Tibial nerve (tissue), 4 donors: Measurements from ENCODE around the gene GPHA2. TPM values are rescaled to one million over a fixed set of nuclear protein-coding genes. Genes with fewer than 3 reads are reported as not detected.

ENCODE experiments used
- DNase-seq, 2 donors: peaks; one replicate each; pipeline ENCODE4 v3.0.0-alpha.2; 2019; ENCODE audit warnings: low spot score in 2 of 2
- H3K27ac ChIP-seq, 4 donors: fragments of 200-600 bp; sonication (generic) in 3 of 4; one replicate each; pipeline ENCODE4 v1.5.1; 2017 to 2019; ENCODE audit warnings: mild to moderate bottlenecking in 1 of 4
- H3K27me3 ChIP-seq, 2 donors: fragments of 200-600 bp; sonication (generic) in 1 of 2; one replicate each; pipeline versions ENCODE4 v1.5.1 to v1.6.0; 2017 to 2019
- H3K36me3 ChIP-seq, 3 donors: fragments of 200-600 bp; sonication (generic); one replicate each; pipeline ENCODE4 v1.5.1; 2018 to 2019
- H3K4me1 ChIP-seq, 4 donors: fragments of 200-600 bp; sonication (generic) in 3 of 4; one replicate each; pipeline ENCODE4 v1.5.1; 2017 to 2019
- H3K4me3 ChIP-seq, 4 donors: fragments of 200-600 bp; sonication (generic) in 3 of 4; one replicate each; pipeline ENCODE4 v1.5.1; 2017 to 2019; ENCODE audit warnings: mild to moderate bottlenecking in 1 of 4, moderate library complexity in 1 of 4
- H3K9me3 ChIP-seq, 4 donors: fragments of 200-600 bp; sonication (generic) in 3 of 4; one replicate each; pipeline ENCODE4 v1.5.1; 2017 to 2019
- EP300 ChIP-seq, 2 donors: sonication (generic); formaldehyde crosslinking; IDR thresholded peaks; one replicate each; pipeline ENCODE4 v1.6.1; 2017; ENCODE audit warnings: antibody characterized with exemption in 2 of 2, mild to moderate bottlenecking in 1 of 2
- POLR2A ChIP-seq, 2 donors: fragments of 450-650 bp; IDR thresholded peaks; one replicate each; pipeline ENCODE4 v1.6.1; 2017; ENCODE audit warnings: antibody characterized with exemption in 2 of 2, mild to moderate bottlenecking in 2 of 2, moderate library complexity in 2 of 2
- WGBS, 2 donors: methylation state at CpG; one replicate each; pipeline ENCODE4 v1.1.5; 2018; 5-methylcytosine and 5-hydroxymethylcytosine counted together
- total RNA-seq, 4 donors: library from RNA; depleted of rRNA; stranded (reverse); fragments of >200 nt; gene quantifications; one replicate each; pipeline ENCODE4 v1.1.0, GENCODE V29; 2016
- TF ChIP-seq, protein P1 (sequence below), 5 experiments: fragments of 200-600 bp in 3 of 5; fragments of 450-650 bp in 2 of 5; sonication (generic) in 3 of 5; IDR thresholded peaks; one replicate each; pipeline ENCODE4 v1.5.1; 2016 to 2019; ENCODE audit warnings: antibody characterized with exemption in 5 of 5, mild to moderate bottlenecking in 3 of 5, moderate library complexity in 2 of 5

Gene GPHA2
- total RNA-seq, 4 donors from 2014 or later, result not detected

DNA sequence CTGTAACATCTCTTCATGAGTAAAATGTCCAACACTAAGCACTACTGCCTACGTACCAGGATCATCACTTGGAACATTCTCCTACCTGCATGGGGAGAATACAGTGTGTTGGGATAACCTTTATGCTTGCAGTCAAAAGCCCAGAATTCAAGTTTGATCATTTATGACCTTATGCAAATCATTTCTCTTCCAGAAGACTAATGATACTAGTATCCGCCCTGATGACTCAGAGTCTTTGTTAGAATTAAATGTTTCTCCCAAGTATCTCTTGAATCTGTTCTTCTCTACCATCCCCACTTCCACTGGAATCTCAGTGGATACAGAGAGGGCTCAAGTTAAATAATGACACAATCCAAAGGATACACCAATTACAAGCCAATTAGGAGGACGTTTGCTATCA is 23.8 kb upstream of the GPHA2 start:
- H3K27me3 ChIP-seq, result no peaks in the 10 kb centered on the region
- WGBS, 2 donors, result 63 to 69% methylated on average over 3 of the region's 3 CpGs
- H3K4me3 ChIP-seq, result no peak overlapping the region
- no peaks in the 10 kb centered on the region for H3K9me3 ChIP-seq
- H3K36me3 ChIP-seq, result no peaks in the 10 kb centered on the region
- H3K4me1 ChIP-seq, result no peaks in the 10 kb centered on the region
- no peak overlapping the region for H3K27ac ChIP-seq
- DNase-seq, result no peak
- TF ChIP-seq POLR2A (IDR thresholded peaks at IDR 0.05) (no peak), EP300 (IDR thresholded peaks at IDR 0.05) (no peak)
- TF ChIP-seq, protein P1, sequence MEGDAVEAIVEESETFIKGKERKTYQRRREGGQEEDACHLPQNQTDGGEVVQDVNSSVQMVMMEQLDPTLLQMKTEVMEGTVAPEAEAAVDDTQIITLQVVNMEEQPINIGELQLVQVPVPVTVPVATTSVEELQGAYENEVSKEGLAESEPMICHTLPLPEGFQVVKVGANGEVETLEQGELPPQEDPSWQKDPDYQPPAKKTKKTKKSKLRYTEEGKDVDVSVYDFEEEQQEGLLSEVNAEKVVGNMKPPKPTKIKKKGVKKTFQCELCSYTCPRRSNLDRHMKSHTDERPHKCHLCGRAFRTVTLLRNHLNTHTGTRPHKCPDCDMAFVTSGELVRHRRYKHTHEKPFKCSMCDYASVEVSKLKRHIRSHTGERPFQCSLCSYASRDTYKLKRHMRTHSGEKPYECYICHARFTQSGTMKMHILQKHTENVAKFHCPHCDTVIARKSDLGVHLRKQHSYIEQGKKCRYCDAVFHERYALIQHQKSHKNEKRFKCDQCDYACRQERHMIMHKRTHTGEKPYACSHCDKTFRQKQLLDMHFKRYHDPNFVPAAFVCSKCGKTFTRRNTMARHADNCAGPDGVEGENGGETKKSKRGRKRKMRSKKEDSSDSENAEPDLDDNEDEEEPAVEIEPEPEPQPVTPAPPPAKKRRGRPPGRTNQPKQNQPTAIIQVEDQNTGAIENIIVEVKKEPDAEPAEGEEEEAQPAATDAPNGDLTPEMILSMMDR (IDR thresholded peaks at IDR 0.05), result no peak

DNA sequence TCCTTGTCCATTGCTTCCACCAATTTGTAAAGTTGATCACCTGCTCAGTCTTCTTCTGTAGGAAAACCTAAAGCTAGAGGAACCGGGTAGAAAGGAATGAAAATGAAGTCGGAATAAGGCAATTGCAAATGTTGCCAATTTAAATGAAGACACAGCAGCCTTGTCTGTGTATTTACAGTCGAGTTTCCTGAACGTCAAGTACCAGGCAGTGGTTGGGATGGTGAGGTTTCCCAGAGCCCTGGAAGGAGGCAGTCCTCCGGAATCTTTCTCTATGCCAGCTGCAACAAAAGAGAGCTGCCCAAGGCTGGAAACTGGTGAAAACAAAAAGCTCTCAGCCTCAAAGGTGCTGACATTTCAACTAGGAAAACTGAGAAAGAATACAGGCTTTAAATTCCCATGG is 18.5 kb upstream of the GPHA2 start:
- Histone ChIP-seq H3K9me3 (no peaks in the 10 kb centered on the region), H3K4me3 (no peak overlapping the region), H3K27ac (no peak overlapping the region), H3K4me1 (no peaks in the 10 kb centered on the region), H3K36me3 (no peaks in the 10 kb centered on the region), H3K27me3 (peaks cover 0 to 17% of the 10 kb centered on the region in 2 donors)
- WGBS, 2 donors, result 48 to 61% methylated on average over 5 of the region's 5 CpGs
- DNase-seq, result no peak
- no peak for TF ChIP-seq POLR2A (IDR thresholded peaks at IDR 0.05)

DNA sequence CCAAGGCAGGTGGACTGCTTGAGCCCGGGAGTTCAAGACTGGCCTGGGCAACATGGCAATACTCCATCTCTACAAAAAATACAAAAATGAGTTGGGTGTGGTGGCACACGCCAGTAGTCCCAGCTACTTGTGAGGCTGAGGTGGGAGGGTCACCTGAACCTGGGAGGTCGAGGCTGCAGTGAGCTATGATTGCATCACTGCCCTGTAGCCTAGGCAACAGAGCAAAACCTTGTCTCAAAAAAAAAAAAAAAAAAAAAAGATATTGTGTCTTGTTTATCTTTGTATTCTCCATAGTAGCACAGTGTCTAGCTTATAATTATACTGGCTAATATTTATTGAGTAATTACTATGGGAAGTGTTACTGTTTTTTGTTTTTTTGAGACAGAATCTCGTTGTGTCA is 15.8 kb upstream of the GPHA2 start:
- 62 to 68% methylated on average over 4 of the region's 4 CpGs for WGBS, 2 donors
- no peaks in the 10 kb centered on the region for H3K9me3 ChIP-seq
- no peak overlapping the region for H3K27ac ChIP-seq
- H3K4me1 ChIP-seq, result no peaks in the 10 kb centered on the region
- DNase-seq, result no peak
- no peaks in the 10 kb centered on the region for H3K36me3 ChIP-seq
- no peak overlapping the region for H3K4me3 ChIP-seq
- TF ChIP-seq EP300 (IDR thresholded peaks at IDR 0.05), result no peak
- peaks cover 0 to 17% of the 10 kb centered on the region in 2 donors for H3K27me3 ChIP-seq

DNA sequence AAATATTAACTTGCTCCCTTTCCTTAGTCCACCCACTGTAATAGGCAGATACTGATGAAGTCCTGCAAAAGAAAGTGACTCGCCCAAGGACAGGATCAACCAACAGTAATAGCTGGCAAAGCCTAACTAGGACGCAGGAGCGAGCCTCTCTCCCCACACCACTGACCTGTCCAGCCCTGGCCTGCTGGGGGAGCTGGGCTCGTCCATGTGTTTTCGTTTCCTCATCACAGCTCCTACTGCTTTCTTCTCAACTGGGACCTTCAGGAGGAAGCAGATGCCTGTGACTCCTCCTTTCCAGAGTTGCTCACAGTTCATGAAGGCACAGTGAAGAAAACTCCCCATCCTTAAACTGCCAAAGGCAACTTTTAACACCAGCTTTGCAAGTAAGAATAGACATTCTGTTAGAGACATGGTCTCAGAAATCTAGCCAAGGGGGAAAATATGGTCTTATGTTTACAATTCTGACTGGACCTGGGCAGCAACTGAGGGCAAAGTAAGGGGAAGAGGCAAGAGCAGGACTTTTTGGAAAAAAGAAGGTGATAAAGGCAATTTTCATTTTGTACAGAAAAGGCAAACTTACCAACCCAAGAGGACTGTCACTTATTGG is 11.6 kb upstream of the GPHA2 start:
- H3K4me3 ChIP-seq, result no peak overlapping the region
- TF ChIP-seq POLR2A (IDR thresholded peaks at IDR 0.05), result no peak
- TF ChIP-seq EP300 (IDR thresholded peaks at IDR 0.05), result no peak
- TF ChIP-seq, protein P1 (IDR thresholded peaks at IDR 0.05), result no peak

DNA sequence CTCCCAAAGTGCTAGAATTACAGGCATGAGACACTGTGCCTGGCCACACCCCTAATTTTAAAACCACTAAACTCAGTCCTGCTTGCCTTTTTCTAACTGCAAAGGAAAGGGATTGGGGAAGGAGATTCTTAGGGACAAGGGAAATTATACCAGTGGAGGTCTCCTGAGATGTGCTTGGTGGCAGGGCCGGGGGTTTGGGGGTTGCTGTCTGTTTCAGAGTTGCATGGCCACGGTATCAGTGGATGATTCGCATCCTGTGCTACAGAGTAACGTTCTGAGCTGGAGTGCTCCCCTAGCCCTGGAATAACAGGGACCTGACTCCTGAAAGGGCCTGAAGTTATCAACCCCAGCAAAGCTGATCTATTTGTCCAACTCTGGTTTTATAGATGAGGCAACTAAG is 846 bp upstream of the GPHA2 start:
- WGBS, 2 donors, result 71 to 78% methylated on average over 4 of the region's 4 CpGs
- DNase-seq, result no peak
- H3K9me3 ChIP-seq, result no peaks in the 10 kb centered on the region
- no peak overlapping the region for H3K4me3 ChIP-seq
- no peak overlapping the region for H3K27ac ChIP-seq
- H3K27me3 ChIP-seq, result no peaks in the 10 kb centered on the region
- H3K4me1 ChIP-seq, result peaks cover 0 to 8% (median 0%) of the 10 kb centered on the region in 4 donors
- TF ChIP-seq EP300 (IDR thresholded peaks at IDR 0.05) (no peak), POLR2A (IDR thresholded peaks at IDR 0.05) (no peak)
- TF ChIP-seq, protein P1 (IDR thresholded peaks at IDR 0.05), result no peak
- peaks cover 0 to 43% (median 0%) of the 10 kb centered on the region in 3 donors for H3K36me3 ChIP-seq

More for the DNA sequence above, 11.6 kb upstream of the GPHA2 start:
- 31 to 40% methylated on average over 5 of the region's 5 CpGs for WGBS, 2 donors
- no peak overlapping the region for H3K27ac ChIP-seq
- no peaks in the 10 kb centered on the region for H3K9me3 ChIP-seq
- no peaks in the 10 kb centered on the region for H3K4me1 ChIP-seq
- no peaks in the 10 kb centered on the region for H3K36me3 ChIP-seq
- no peak for DNase-seq
- H3K27me3 ChIP-seq, result no peaks in the 10 kb centered on the region

DNA sequence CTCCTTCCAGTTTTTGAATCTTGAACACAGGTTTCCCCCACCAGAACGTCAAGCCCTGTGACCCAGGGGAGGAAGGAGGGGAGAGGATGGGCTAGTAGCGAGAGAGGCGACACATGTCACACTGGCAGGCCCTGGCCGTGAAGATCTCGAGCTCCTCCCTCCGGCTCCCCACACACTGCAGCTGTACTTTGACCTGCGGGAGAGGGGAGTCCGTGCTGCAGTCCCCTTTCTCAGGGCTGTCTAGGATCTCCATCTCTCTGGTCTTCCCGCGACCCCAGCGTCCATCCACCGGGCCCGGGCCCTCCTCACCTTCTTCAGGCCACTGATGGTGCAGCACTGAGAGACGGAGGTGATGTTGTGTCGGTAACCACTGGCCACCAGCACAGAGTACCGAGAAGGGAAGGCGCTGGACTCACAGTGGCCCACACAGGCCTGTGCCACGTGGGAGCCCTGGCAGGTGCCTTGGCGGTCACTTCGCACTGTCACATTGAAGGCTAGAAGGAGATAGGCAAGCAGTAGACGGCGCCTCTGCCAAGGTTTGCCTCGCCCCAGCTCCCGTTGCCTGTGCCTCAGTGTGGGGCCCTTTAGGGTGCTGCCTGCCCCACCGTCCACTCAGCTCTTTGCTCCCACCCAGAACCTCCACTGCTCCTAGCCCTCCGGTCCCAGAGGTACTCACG is 873 bp downstream of the GPHA2 start:
- DNase-seq, result no peak
- Histone ChIP-seq H3K4me3 (no peak overlapping the region), H3K9me3 (no peaks in the 10 kb centered on the region), H3K4me1 (peaks cover 0 to 8% (median 0%) of the 10 kb centered on the region in 4 donors), H3K27me3 (no peaks in the 10 kb centered on the region), H3K36me3 (peaks cover 0 to 60% (median 11%) of the 10 kb centered on the region in 3 donors), H3K27ac (no peak overlapping the region)
- 72% methylated on average over 21 to 27 of the region's 27 CpGs for WGBS, 2 donors
- no peak for TF ChIP-seq POLR2A (IDR thresholded peaks at IDR 0.05)
